Jurkat, Clone E6-1 (cell line): ENCODE data around the gene DCTN1.

ENCODE experiments used
- DNase-seq: peaks from one replicate; pipeline ENCODE4 v3.0.0-alpha.2; 2011; ENCODE audit warnings: low read depth, low spot score
- H3K4me3 ChIP-seq: 2 replicates; pipeline ENCODE4 v1.5.1; 2011; ENCODE audit warnings: mild to moderate bottlenecking, low read length, control low read depth, moderate library complexity

Gene DCTN1

GRCh38 chr2:74333896-74334586, 46.1 kb downstream of the DCTN1 start:
- no peak overlapping the region for H3K4me3 ChIP-seq
- DNase-seq: no peak

- no peak overlapping the region for H3K4me3 ChIP-seq
- peak; percentile 20 for DNase-seq
These were observed 46.9 kb downstream of the DCTN1 start for GRCh38 chr2:74333175-74333574.

DNA sequence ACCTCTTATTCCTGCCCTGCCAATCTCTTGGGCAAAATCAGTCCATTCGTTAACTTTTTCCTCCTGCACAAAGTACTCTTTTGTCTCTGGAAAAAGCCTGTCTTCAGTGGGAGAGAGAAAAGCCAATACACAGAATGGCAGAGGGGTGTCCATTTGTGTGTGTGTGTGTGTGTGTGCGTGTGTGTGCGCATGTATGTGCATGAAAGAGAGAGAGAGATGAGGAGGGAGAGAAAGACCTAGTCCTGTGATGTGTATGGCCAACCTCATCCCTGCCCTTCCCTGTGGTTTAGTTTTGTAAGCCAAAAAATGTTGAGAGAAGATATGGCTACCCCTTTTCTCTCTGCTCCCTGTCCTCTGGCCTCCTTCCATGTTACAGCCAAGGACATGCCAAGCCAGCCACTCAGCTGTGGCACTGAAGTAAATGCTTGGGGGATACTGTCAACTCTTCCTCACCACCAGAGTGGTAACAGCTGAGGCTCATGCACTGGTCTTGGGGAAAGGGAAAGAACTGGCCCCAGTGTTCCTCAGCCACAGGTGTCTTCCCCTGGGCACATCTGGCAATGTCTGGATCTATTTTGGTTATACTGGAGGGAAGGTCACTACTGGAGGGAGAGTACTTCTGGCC, 47.4 kb downstream of the DCTN1 start:
- H3K4me3 ChIP-seq: no peak overlapping the region
- no peak for DNase-seq

- H3K4me3 ChIP-seq: no peak overlapping the region
- DNase-seq: no peak
These were observed 51.5 kb downstream of the DCTN1 start for GRCh38 chr2:74328573-74328972.

DNA sequence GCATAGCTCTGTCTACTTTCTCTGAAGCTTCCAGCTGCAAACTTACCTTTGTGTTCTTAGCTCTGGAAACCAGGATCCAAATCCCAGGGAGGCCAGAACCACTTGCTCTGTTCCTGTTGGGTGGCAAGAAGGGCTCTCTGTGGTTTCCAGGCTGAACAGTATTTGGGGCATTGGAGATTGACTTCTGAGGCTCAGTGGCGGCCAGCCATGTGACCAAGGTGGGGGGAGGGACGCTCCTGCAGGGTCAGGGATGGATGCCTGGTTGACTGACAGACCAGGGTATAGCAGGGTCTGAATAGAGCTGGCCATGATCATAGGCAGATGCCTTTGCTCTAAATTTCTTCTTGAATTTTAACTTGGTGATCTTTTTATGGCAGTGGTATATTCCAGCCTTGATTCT, 52.0 kb downstream of the DCTN1 start:
- DNase-seq: no peak
- H3K4me3 ChIP-seq: no peak overlapping the region

GRCh38 chr2:74327627-74328026, 52.5 kb downstream of the DCTN1 start:
- no peak overlapping the region for H3K4me3 ChIP-seq
- DNase-seq: no peak

DNA sequence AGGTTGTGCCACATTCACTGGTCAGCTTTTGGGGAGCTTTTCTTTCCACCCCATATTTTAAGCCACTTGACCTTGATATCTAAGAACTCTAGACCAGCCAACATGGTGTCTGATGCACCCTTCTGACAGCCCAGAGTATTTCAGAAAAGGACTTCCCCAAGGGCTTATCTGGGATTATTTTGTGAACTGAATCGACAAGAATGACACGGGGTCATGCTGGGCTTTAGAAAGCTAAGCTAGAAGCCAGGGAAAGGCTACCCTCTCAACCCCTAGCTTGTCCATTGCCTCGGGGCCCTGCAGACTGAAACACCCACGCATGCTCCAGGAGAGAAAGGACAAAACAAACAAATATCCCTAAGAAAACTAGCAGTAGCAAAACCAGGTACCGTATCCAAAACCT, 52.9 kb downstream of the DCTN1 start:
- no peak for DNase-seq

GRCh38 chr2:74325815-74326214, 54.3 kb downstream of the DCTN1 start:
- no peak for DNase-seq
- no peak overlapping the region for H3K4me3 ChIP-seq

More for the DNA sequence above, 52.9 kb downstream of the DCTN1 start:
- H3K4me3 ChIP-seq: no peak overlapping the region

GRCh38 chr2:74321737-74322136, 58.4 kb downstream of the DCTN1 start:
- no peak overlapping the region for H3K4me3 ChIP-seq
- no peak for DNase-seq

DNA sequence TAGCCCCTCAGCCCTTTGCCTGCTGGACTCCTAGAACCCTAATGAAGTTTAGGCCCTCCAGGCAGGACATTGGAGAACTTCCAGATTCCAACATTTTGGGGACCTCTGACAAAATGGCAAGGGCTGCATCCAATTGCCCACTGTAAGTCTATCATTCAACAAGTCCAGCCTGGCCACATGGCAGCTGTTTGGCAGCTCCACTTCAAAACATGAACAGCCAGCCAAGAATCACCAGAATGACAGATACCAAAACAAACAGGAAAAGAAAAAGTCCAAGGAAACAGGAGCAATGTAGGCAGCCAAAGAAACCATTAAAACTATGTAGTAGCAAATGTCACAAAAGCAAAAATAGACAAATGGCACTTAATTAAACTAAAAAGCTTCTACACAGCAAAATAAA, 62.4 kb downstream of the DCTN1 start:
- no peak overlapping the region for H3K4me3 ChIP-seq
- DNase-seq: no peak

DNA sequence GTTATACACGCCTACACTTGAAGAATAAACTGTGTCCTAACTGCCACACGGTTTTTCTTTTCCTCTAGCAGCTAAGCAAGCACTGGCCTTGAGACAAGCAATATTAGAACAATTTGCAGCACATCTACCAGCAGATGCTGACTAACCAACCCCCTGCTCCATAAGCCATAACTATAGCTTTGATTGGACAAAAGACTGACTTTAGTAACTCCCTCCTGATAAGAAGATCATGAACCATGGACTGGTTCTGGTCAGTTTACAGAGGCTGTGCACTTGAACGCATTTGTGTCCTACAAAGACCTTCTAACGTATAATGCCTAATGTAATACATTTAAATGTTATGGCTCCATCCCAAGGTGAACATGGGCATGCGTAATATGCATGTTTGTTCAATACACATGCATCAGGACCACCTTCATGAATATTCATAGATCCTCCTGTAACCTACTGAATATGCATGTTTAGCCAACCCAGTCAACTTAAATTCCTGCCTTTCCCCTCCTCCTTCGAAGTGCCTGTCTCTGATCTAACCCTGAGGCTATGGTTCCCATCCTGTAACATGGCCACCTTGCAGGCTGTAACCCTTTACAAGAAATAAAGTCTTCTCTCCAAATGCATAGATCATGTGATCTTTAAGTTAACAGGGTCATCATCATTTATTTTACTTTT, 63.4 kb downstream of the DCTN1 start:
- no peak for DNase-seq
- no peak overlapping the region for H3K4me3 ChIP-seq

GRCh38 chr2:74314107-74314506, 66.0 kb downstream of the DCTN1 start:
- H3K4me3 ChIP-seq: no peak overlapping the region
- no peak for DNase-seq

DNA sequence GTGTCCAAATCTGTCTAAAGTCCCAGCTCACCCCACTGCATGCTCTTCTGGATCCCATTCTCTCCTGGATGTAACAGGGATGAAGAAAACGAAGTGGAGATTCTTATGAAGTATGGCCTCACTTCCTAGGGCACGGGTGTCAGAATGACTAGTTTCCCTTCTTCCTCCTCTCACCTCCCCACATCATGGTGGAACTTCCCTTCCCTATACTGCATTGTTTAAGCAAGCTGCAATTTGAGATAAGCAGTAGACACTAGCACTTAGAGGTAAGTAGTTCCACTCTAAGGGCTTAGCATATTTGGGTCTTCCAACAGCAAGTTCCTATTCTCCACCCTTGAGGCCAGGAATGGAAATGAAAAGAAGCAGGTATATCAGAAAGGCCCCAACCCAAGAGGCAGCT, 66.6 kb downstream of the DCTN1 start:
- no peak overlapping the region for H3K4me3 ChIP-seq
- DNase-seq: no peak

DNA sequence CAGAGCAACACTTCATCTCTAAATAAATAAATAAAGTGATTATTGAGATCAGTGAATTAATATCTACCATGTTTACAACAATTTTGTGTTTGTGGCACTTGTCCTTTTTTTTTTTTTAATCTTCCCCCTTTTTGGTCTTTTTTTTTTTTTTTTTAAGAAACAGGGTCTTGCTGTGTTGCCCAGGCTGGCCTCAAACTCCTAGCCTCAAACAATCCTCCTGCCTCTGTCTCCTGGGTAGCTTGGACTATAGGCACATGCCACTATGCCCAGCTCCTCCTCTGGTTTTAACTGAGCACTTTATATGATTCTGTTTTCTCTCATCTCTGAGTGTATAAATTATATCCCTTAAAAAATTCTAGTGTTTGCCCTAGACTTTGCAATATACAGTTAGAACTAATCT, 67.2 kb downstream of the DCTN1 start:
- no peak for DNase-seq
- no peak overlapping the region for H3K4me3 ChIP-seq
